SJCRH30 (cell line): ENCODE results near the gene PTPRJ. TPM values are rescaled to one million over a fixed set of nuclear protein-coding genes. Genes with fewer than 3 reads are reported as not detected.

Source experiments
- DNase-seq, 2 experiments: peaks; one replicate each; pipeline ENCODE4 v3.0.0-alpha.2; 2015 to 2020
- H3K27ac ChIP-seq: fragments of 250-450 bp; sonication (Bioruptor Pico); 2 replicates; pipeline ENCODE4 v1.5.1; 2020; ENCODE audit warnings: mild to moderate bottlenecking, moderate library complexity
- H3K27me3 ChIP-seq: fragments of 250-450 bp; sonication (Bioruptor Pico); 2 replicates; pipeline ENCODE4 v1.5.1; 2020; ENCODE audit warnings: mild to moderate bottlenecking, moderate library complexity
- H3K36me3 ChIP-seq: fragments of 250-450 bp; sonication (Bioruptor Pico); 2 replicates; pipeline ENCODE4 v1.5.1; 2020; ENCODE audit warnings: mild to moderate bottlenecking, moderate library complexity
- H3K4me1 ChIP-seq: fragments of 250-450 bp; sonication (Bioruptor Pico); 2 replicates; pipeline ENCODE4 v1.5.1; 2020; ENCODE audit warnings: mild to moderate bottlenecking, moderate library complexity
- H3K4me3 ChIP-seq: fragments of 250-450 bp; sonication (Bioruptor Pico); 2 replicates; pipeline ENCODE4 v1.5.1; 2020; ENCODE audit warnings: mild to moderate bottlenecking, moderate library complexity
- H3K9me3 ChIP-seq: fragments of 250-450 bp; sonication (Bioruptor Pico); replicated peaks from 2 replicates; pipeline ENCODE4 v1.5.1; 2020; ENCODE audit warnings: mild to moderate bottlenecking, moderate library complexity
- total RNA-seq: library from RNA; depleted of rRNA; stranded (reverse); fragments of >200 nt; shearing (Covaris generic); gene quantifications from 2 replicates; pipeline ENCODE4 v1.2.3, GENCODE V29; 2014

The PTPRJ gene
- total RNA-seq, 1 experiment from 2014 or later = 1.0 TPM

DNA sequence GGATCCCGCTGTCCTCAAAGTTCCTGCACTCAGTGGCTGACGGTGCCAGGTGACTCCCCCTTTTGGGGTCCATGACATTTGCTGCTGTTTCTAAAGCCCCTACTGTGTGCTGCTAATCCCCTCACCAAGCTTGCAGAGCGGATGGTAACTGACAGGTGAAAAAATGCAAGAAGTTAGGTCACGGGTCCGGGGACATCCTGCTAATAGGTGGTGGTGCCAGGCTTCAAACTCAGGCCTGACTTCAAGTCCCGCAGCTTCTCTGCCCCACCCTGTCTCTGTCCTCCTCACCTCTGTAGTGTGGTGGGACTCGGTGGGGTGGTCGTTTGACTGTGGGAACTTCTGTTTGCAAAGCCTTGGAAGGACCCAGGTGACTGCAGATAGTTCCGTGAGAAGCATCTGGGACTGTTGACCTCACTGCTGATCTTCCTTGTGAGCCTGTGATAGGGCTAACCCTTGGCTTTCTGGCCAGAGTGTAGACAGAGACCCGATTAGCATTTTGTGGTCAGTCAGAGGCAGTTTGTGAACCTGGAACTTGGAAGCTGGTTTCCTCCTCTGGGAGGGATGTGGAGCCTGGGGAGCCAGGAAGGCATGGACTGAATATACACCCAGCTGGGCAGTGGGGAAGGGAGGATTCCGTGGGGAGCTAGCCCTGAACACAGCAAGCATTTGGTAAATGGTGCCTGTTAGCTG lies 120.8 kb downstream of the PTPRJ start:
- DNase-seq = no peak
- no peaks in the 10 kb centered on the region for H3K36me3 ChIP-seq
- H3K27me3 ChIP-seq = peaks cover 2% of the 10 kb centered on the region; the same call in 1 of the 2 replicates
- peaks cover 9% of the 10 kb centered on the region for H3K4me1 ChIP-seq
- no peak overlapping the region for H3K4me3 ChIP-seq
- H3K27ac ChIP-seq = no peak overlapping the region
- no peaks in the 10 kb centered on the region for H3K9me3 ChIP-seq

DNA sequence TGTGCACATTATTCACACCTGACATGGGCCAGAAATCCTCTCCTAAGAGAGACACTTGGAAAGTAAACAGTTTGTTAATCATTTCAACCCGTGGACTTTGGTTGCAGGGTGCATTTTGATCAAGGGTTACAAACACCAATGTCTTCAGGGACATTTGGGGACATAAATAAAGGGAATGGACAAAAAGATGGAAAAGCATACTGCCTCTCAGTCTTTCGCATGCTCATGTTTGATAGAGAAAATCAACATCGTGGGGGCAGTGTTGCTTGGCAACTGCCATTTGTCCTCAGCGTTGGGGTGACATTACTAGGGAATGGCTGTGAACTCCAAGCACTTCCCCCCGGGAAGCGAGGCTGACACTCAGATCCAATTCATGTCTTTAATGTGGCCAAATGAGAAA lies 121.6 kb downstream of the PTPRJ start:
- Histone ChIP-seq H3K27ac (no peak overlapping the region), H3K36me3 (no peaks in the 10 kb centered on the region), H3K4me3 (no peak overlapping the region), H3K9me3 (no peaks in the 10 kb centered on the region), H3K27me3 (peaks cover under 1% of the 10 kb centered on the region; the same call in 1 of the 2 replicates), H3K4me1 (peaks cover 9% of the 10 kb centered on the region)
- no peak for DNase-seq

DNA sequence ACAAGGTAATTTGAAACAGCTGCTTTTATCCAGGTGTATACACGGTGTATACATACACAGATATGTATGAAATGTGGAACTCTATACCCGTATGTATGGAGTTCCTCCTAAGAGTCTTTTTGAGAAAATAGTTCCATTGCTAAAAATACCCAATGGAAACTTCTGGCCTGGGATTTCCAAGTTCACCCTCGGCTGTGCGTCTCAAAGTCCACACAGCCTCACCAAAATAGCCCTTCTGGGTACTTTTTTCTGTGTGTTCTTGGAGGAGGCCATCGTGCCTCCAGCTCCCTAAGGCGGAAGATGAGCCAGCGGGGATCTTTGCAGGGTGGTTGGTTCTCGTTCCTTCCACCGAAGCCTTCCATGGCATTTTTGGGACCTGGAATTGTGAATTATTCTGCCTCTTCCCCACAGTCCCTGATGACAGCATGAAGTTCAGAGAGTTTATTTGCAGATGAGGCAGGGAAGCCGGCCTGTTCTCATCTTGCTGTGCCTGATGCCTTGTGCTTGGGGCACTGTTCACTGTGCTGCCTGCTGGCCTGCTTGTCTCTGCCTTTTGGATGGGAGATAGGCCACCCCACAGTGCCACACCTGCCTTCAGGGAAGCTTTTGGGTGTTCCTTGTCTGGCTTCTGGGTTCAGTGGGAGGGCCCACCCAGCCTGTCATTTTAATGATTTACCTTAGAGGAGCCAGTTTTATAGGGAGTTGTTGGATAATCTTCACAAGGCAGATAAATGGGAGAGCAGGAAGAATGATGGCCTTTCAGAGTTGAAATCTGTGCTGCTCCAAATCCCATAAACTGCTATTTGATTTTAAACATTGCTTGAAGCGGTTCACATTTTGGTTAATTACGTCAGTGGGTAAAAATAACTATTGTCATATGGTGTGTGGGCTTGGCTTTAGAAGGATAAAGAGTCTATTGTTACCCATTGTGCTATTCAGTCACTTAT lies 123.5 kb downstream of the PTPRJ start:
- no peak overlapping the region for H3K27ac ChIP-seq
- H3K27me3 ChIP-seq = no peaks in the 10 kb centered on the region
- peak in 1 of 2 experiments; percentile 33 for DNase-seq
- H3K4me3 ChIP-seq = no peak overlapping the region
- H3K9me3 ChIP-seq = no peaks in the 10 kb centered on the region
- peaks cover 9% of the 10 kb centered on the region for H3K4me1 ChIP-seq
- H3K36me3 ChIP-seq = no peaks in the 10 kb centered on the region

DNA sequence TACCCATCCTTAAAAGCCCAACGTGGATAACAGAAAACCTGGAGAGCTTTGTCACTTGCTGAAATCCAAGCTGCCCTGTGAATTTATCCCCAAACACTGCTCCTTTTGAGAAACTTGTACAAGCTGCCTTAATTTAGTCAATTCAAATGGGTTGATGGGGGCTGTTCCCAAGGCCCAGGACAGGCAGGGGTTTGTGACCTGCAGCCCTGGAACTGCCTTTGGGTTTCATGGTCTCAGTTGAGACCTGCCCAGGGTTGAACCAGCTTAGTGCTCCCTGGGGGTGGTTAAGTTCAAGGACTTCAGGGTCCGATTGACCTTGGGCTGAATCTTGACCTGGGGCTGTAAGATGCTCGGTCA lies 124.2 kb downstream of the PTPRJ start:
- no peak for DNase-seq
- Histone ChIP-seq H3K36me3 (no peaks in the 10 kb centered on the region), H3K4me1 (peaks cover 9% of the 10 kb centered on the region), H3K27ac (no peak overlapping the region), H3K4me3 (no peak overlapping the region), H3K9me3 (no peaks in the 10 kb centered on the region), H3K27me3 (no peaks in the 10 kb centered on the region)

DNA sequence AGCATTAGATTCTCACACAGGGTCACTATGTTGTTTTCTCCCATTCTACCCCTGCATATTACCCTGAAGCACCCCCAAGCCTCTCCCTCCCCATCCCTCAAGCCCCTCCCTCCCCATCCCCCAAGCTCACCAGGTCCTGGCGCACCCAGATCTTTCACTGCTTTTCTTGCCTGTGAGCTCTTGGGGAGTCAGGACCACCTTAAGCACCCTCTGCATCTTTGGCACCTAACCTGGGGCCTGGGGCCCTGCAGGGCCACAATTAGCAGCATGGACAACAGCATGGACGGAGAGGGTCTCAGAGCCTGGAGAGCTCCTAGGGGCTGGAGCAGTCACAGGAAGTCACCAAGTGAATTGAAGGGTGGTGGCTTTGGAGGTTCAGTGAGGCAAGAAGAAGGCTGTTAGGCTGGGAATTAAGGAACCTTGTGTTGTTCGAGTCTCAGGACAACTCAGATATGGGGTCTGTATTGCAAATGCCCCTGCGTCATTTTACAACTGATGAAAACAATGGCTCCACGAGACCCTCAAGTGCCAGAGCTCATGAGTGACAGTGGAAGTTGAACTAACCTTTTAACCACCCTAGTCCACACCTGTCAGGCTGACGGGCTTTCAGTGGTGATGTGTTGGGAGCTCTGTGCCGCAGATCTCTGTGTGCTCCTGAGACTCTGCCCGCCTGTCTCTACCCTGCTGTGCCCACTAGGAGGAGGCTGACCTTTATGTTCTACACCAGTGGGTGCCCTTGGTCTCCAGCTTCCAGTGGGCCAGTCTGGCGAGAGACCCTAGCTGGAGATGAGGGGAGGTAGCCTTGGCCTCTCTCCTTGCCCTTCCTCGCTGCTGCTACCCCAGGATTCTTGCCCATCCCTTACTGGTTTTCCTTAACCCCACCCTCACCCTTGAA lies 125.0 kb downstream of the PTPRJ start:
- H3K27ac ChIP-seq = no peak overlapping the region
- no peaks in the 10 kb centered on the region for H3K36me3 ChIP-seq
- DNase-seq = no peak
- H3K9me3 ChIP-seq = no peaks in the 10 kb centered on the region
- no peaks in the 10 kb centered on the region for H3K27me3 ChIP-seq
- peaks cover 11% of the 10 kb centered on the region for H3K4me1 ChIP-seq
- H3K4me3 ChIP-seq = no peak overlapping the region

DNA sequence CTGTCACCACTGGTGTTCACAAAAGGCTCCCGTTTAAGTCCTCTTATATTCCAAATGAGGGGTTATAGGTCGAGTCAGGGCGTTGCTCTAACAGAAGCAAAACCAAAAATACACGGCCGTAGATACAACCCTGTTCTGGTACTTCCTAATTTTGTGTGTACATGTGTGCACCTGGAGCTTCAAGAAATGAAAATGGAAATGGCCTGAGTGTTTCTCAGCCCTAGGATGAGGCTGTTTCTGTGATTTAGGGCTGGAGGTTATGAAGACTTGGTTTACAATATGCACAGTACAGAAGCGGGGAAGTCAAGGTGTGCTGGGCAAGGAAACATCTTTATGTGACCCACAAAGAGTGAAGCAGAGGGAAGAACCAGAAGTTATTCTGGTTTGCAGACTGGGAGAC lies 125.8 kb downstream of the PTPRJ start:
- DNase-seq = no peak
- Histone ChIP-seq H3K4me3 (no peak overlapping the region), H3K4me1 (peaks cover 11% of the 10 kb centered on the region), H3K27ac (no peak overlapping the region), H3K36me3 (no peaks in the 10 kb centered on the region), H3K27me3 (no peaks in the 10 kb centered on the region), H3K9me3 (no peaks in the 10 kb centered on the region)

DNA sequence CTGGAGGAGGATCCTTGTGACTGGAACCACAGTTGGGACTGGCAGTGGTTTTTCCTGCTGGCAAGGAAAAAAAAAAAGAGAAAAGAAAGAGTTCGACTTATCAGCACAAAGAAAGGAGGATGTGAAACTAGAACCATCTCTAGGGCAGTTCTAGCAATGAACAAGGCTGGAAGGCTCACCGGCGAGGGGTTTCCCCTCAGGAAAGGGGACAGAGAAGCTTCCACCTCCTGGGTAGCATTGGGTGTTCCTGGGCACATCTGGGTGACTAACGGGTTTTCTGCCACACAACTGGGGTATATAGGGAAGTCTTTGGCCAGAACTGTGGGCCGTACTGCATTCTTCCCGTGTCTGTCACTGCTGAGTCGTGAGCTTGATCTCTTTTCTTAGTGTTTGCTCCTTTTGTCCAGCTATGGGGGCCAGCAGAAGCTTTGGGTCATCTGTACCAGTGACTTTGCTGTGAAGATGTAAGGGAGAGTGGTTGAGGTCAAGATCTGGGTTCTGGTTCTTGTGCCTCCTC lies 126.9 kb downstream of the PTPRJ start:
- no peaks in the 10 kb centered on the region for H3K9me3 ChIP-seq
- H3K4me1 ChIP-seq = peaks cover 11% of the 10 kb centered on the region
- no peak for DNase-seq
- no peak overlapping the region for H3K4me3 ChIP-seq
- no peak overlapping the region for H3K27ac ChIP-seq
- H3K27me3 ChIP-seq = no peaks in the 10 kb centered on the region
- H3K36me3 ChIP-seq = no peaks in the 10 kb centered on the region

DNA sequence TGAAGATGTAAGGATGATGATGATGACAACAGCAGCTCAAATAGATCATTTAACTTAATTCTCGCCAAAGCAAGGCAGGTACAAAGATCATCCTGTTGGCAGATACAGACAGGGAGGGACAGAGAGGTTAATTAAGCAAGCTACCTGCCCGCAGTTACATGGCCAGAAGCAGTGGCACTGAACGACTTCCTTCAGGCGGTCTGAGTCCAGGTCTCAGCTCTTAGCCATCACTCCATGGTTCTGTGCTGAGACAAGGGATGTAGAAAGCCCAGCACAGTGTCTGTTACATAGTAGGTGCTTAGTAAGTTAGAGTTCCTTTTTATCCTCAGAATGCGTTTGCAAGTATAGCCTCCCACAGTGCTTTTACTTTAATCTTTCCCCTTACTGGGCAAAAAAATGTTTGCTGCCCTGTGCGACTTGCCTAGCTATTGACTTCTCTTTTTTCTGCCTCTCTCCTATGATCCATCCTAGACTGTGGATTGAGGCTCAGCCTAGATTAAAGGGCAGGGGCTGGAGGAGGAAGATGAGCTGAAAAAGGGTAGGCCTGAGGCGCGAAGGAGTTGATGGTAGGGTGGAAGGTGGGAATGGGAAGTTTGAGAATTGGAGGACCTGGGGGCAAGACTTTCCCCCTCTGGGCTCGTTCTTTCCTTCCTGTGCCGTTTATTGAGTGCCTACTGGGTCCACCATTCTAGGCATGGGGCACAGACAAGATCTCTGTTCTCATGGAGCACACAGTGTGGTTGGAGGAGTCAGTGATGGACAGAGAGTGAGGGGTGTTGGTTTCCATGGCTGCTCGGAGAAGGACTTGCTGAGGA lies 128.1 kb downstream of the PTPRJ start:
- Histone ChIP-seq H3K36me3 (no peaks in the 10 kb centered on the region), H3K27ac (no peak overlapping the region), H3K9me3 (no peaks in the 10 kb centered on the region), H3K4me1 (peaks cover 11% of the 10 kb centered on the region), H3K27me3 (no peaks in the 10 kb centered on the region), H3K4me3 (no peak overlapping the region)
- no peak for DNase-seq

DNA sequence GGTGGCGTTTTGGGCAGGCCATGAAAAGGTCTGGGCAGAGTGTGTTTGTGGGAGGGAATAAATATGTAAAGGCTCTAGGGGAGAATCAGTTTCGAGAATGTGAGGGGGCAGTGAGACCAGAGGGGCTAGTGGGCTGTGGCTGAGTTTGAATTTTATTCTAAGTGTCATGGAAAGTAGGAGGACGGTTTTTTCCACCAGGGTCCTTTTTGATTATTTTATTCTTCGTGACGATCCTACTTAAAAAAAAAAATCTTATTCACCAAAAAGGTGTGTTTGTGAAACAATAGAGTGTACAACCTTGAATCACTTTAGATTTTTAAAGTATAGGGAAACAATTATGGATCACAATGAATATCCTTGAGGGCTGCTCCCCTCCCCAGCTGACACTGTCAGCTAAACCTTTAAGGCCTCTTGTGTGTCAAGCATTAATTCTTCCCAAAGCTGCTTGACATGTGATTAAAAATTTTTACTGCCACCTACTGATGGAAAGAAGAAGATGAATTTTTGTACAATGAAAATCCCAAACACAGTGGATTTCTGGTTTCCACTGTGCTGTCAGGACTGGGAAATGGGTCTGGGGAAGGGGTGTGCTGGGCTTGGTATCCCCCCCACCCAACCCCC lies 128.8 kb downstream of the PTPRJ start:
- H3K4me3 ChIP-seq = no peak overlapping the region
- no peaks in the 10 kb centered on the region for H3K27me3 ChIP-seq
- H3K4me1 ChIP-seq = peaks cover 9% of the 10 kb centered on the region
- no peaks in the 10 kb centered on the region for H3K36me3 ChIP-seq
- no peak overlapping the region for H3K27ac ChIP-seq
- DNase-seq = peak in 1 of 2 experiments; percentile 45
- H3K9me3 ChIP-seq = no peaks in the 10 kb centered on the region

DNA sequence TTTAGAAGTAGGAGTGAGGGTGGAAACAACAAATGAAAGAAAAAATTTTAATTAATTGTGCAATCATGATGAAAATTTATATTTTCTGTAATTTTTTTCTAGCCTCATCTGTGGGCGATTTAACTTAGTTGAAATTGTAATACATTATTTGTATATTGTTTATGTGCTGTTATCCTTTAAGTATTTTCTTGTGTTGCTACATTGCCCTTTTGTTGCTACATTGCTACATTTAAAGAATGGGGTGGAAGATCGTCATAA lies 130.1 kb downstream of the PTPRJ start:
- Histone ChIP-seq H3K9me3 (peaks cover 10% of the 10 kb centered on the region), H3K27ac (no peak overlapping the region), H3K4me3 (no peak overlapping the region), H3K4me1 (0 out of 2 replicates have a peak, but pooled peaks cover 2% of the 10 kb centered on the region), H3K27me3 (no peaks in the 10 kb centered on the region), H3K36me3 (no peaks in the 10 kb centered on the region)
- no peak for DNase-seq

DNA sequence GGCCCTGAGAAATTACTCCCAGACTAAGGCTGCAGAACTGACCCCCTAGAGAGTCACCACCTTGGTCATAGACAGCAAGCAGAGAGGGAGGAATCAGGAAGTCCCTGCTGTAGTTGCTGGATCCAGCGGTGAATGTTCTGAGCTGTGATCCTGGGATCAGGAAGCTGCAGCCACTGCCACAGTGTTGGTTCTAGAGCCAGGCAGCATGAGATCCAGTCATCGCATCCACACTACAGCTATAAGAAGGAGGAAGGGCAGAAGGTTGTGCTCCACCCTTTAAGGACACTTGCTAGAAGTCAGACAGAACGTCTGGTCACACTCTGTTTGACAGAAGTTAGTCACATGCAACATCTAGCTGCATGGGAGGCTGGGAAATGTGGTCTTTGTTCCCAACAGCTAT lies 131.5 kb downstream of the PTPRJ start:
- DNase-seq = no peak

DNA sequence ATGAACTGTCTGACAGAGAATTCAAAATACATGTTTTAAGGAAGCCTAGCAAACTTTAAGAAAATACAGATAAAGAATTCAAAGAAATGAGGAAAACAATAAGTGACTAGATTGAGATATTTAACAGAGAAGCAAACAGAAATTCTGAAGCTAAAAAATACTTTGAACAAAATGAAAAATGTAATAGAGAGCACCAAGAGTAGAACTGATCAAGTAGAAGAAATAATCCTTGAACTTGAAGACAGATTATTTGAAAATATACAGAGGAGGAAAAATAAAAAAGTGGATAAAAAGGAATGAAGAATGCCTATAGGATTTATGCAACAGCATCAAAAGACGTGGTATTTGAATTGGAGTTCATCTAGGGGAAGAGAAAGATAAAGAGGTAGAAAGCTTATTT lies 134.4 kb downstream of the PTPRJ start:
- DNase-seq = no peak
- no peak overlapping the region for H3K27ac ChIP-seq
- no peak overlapping the region for H3K4me3 ChIP-seq
- no peaks in the 10 kb centered on the region for H3K27me3 ChIP-seq
- no peaks in the 10 kb centered on the region for H3K36me3 ChIP-seq
- peaks cover 13% of the 10 kb centered on the region for H3K9me3 ChIP-seq
- H3K4me1 ChIP-seq = 0 out of 2 replicates have a peak, but pooled peaks cover under 1% of the 10 kb centered on the region

More for the DNA sequence above, 131.5 kb downstream of the PTPRJ start:
- Histone ChIP-seq H3K4me3 (no peak overlapping the region), H3K27me3 (no peaks in the 10 kb centered on the region), H3K27ac (no peak overlapping the region), H3K9me3 (peaks cover 13% of the 10 kb centered on the region), H3K36me3 (no peaks in the 10 kb centered on the region), H3K4me1 (0 out of 2 replicates have a peak, but pooled peaks cover 2% of the 10 kb centered on the region)

DNA sequence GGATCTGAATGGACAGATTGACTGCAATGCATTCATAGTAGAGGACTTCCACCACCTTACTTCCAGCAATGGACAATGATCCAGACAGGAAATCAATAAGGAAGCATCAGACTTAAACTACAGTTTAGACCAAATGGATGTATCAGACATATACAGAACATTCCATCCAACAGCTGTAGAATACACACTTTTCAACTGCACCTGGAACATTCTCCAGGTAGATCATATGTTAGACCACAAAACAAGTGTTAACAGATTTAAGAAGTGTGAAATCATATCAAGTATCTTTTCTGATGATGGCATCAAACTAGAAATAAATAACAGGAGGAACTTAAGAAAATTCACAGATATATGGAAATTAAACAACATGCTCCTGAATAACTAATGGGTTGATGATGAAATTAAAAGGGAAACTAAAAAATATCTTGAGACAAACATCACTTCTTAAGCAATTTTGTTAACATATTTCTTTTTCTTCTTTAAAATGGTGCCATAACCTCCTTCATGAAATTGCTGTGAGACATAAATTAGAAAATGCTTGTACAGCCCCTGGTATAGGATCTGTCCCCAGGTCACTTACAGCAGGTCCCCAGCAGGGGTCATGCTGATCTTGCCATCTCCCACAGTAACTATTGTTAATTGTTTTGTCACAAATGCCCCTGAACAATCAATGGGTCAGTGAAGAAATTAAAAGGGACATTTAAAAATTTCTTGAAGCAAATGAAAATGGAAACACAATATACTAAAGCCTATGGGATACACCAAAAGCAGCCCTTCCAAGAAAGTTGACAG lies 136.3 kb downstream of the PTPRJ start:
- no peak overlapping the region for H3K27ac ChIP-seq
- peak in 1 of 2 experiments; percentile 24 for DNase-seq
- no peaks in the 10 kb centered on the region for H3K36me3 ChIP-seq
- no peak overlapping the region for H3K4me3 ChIP-seq
- H3K9me3 ChIP-seq = peaks cover 13% of the 10 kb centered on the region
- H3K4me1 ChIP-seq = no peaks in the 10 kb centered on the region
- H3K27me3 ChIP-seq = no peaks in the 10 kb centered on the region
